CD4-positive, CD25-positive, alpha-beta regulatory T cell (primary cell): ENCODE results near the gene FCAMR. TPM values are rescaled to one million over a fixed set of nuclear protein-coding genes. Genes with fewer than 3 reads are reported as not detected.

ENCODE experiments used
- ATAC-seq, 2 donors: fragments of 150-1000 bp; cut with Tn5 transposase; one replicate each; pipeline ENCODE4 v1.10.0; 2021; ENCODE audit warnings: low read depth in 2 of 2, moderate number of reproducible peaks in 2 of 2, moderate library complexity in 1 of 2
- DNase-seq, 3 donors: peaks; one replicate each; pipeline versions ENCODE4 v3.0.0 to v3.0.0-alpha.2; 2012 to 2022; ENCODE audit warnings: mixed read lengths in 1 of 3
- H3K27ac ChIP-seq: one replicate; pipeline ENCODE4 v1.7.0; 2013; ENCODE audit warnings: mild to moderate bottlenecking, low read length; ENCODE audit not compliant: insufficient read depth, poor library complexity, severe bottlenecking
- H3K27me3 ChIP-seq: one replicate; pipeline ENCODE4 v1.7.0; 2013; ENCODE audit warnings: low read length; ENCODE audit not compliant: control insufficient read depth, insufficient read depth
- H3K36me3 ChIP-seq: one replicate; pipeline ENCODE4 v1.7.0; 2013; ENCODE audit warnings: mild to moderate bottlenecking, low read length, moderate library complexity; ENCODE audit not compliant: control insufficient read depth, insufficient read depth
- H3K4me1 ChIP-seq: 2 replicates; pipeline ENCODE4 v1.7.0; 2013; ENCODE audit warnings: mild to moderate bottlenecking, low read length; ENCODE audit not compliant: insufficient read depth, control insufficient read depth, poor library complexity, severe bottlenecking
- H3K4me3 ChIP-seq: one replicate; pipeline ENCODE4 v1.7.0; 2013; ENCODE audit warnings: low read depth, mild to moderate bottlenecking, low read length, moderate library complexity
- H3K9me3 ChIP-seq, 2 experiments: 1 replicate in 1 of 2; 2 replicates in 1 of 2; pipeline ENCODE4 v1.7.0; 2013; ENCODE audit warnings: low read length in 2 of 2, mild to moderate bottlenecking in 1 of 2, moderate library complexity in 1 of 2; ENCODE audit not compliant: control insufficient read depth in 2 of 2
- H3K27ac Mint-ChIP-seq, 3 donors: one replicate each; pipeline ENCODE4 v1.8.0; 2020 to 2022; ENCODE audit warnings: mild to moderate bottlenecking in 3 of 3, mixed read lengths in 3 of 3, moderate library complexity in 2 of 3
- H3K27me3 Mint-ChIP-seq: one replicate; pipeline ENCODE4 v1.8.0; 2022; ENCODE audit warnings: mild to moderate bottlenecking, mixed read lengths
- H3K36me3 Mint-ChIP-seq: one replicate; pipeline ENCODE4 v1.8.0; 2020; ENCODE audit warnings: mixed read lengths
- H3K4me1 Mint-ChIP-seq, 4 donors: one replicate each; pipeline ENCODE4 v1.8.0; 2020 to 2022; ENCODE audit warnings: mixed read lengths in 4 of 4, mild to moderate bottlenecking in 1 of 4
- H3K4me3 Mint-ChIP-seq, 4 donors: one replicate each; pipeline ENCODE4 v1.8.0; 2020 to 2022; ENCODE audit warnings: mild to moderate bottlenecking in 4 of 4, mixed read lengths in 4 of 4, moderate library complexity in 3 of 4
- H3K9me3 Mint-ChIP-seq, 7 donors: one replicate each; pipeline ENCODE4 v1.8.0; 2020 to 2022; ENCODE audit warnings: mixed read lengths in 7 of 7, mild to moderate bottlenecking in 3 of 7, moderate library complexity in 2 of 7
- polyA plus RNA-seq, 4 donors: library from polyadenylated mRNA; unstranded; fragments of 300-500 nt; fragmentation: Illumina TruSeq; gene quantifications; one replicate each; pipeline ENCODE4 v1.2.3, GENCODE V29; 2021
- total RNA-seq: library from RNA; stranded (reverse); gene quantifications from one replicate; pipeline ENCODE4 v1.2.3, GENCODE V29; 2022

The FCAMR gene
- total and polyA plus RNA-seq, 5 donors from 2014 or later = not detected

DNA sequence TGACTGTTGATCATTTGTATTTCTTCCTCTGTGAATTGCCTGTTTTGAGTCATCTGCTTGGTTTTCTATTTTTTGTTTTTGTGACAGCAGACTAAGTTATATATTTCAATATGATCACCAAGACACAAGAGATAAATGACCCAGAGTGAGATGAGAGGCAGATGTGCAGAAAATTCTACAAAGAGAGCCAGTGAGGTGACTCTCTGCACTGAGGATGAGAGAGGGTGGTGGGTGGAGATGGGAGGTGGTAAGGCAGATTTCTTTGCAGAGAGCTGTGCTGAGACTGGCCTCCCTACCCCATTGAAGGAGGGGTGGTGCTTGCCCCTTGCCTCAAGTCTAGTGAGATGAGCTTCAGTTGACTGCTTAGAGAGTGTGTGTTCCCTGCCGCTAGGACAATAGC lies 17.6 kb upstream of the FCAMR start:
- H3K4me3 Mint-ChIP-seq = no peak overlapping the region
- ATAC-seq = no peak
- H3K36me3 Mint-ChIP-seq = no peaks in the 10 kb centered on the region
- H3K4me3 ChIP-seq = no peak overlapping the region
- no peaks in the 10 kb centered on the region for H3K4me1 Mint-ChIP-seq
- peaks cover 74% of the 10 kb centered on the region for H3K27me3 Mint-ChIP-seq
- no peaks in the 10 kb centered on the region for H3K9me3 ChIP-seq
- DNase-seq = no peak
- no peaks in the 10 kb centered on the region for H3K36me3 ChIP-seq
- H3K27ac ChIP-seq = no peak overlapping the region
- no peaks in the 10 kb centered on the region for H3K4me1 ChIP-seq
- peaks cover 48% of the 10 kb centered on the region for H3K27me3 ChIP-seq
- H3K9me3 Mint-ChIP-seq = no peaks in the 10 kb centered on the region
- no peak overlapping the region for H3K27ac Mint-ChIP-seq

DNA sequence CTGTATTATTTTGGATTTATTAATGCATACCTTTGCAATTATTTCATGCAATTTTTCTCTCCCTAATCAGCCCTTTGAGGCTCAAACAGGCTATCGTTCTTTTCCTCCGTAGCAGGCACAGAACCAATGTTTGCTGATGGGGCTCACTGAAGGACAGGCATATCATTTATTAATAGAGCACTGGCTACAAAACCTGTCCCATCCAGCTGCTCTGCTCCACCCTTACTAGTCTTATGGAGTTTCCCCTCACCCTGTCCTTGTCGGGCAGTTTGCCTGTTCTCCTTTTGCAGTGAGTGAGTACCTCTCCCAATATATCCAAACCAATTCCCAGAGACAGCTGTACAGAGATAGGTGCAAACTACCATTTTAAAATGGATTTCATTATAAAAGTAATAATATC lies 16.6 kb upstream of the FCAMR start:
- Histone ChIP-seq H3K9me3 (no peaks in the 10 kb centered on the region), H3K27ac (no peak overlapping the region), H3K27me3 (peaks cover 46% of the 10 kb centered on the region), H3K4me3 (no peak overlapping the region), H3K36me3 (no peaks in the 10 kb centered on the region), H3K4me1 (no peaks in the 10 kb centered on the region)
- H3K4me3 Mint-ChIP-seq = no peak overlapping the region
- ATAC-seq = no peak
- no peaks in the 10 kb centered on the region for H3K4me1 Mint-ChIP-seq
- no peaks in the 10 kb centered on the region for H3K9me3 Mint-ChIP-seq
- H3K36me3 Mint-ChIP-seq = no peaks in the 10 kb centered on the region
- peaks cover 77% of the 10 kb centered on the region for H3K27me3 Mint-ChIP-seq
- no peak for DNase-seq
- H3K27ac Mint-ChIP-seq = no peak overlapping the region

DNA sequence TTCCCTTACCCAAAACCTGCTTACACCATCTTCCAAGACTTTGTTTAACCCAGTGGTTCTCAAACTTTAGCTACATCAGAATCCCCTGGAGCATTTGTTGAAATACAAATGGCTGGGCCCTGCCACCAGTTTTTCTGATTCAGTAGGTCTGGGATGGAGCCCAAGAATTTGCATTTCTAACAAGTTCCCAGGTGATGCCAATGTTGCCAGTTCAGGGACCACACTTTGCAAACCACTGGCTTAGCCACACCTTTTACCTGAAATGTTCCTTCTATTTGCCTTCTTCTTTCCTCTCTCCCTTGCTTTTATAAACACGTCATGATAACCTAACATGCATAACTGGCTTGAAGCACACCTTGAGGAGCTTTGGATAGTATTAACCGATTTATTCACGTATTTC lies 16.1 kb upstream of the FCAMR start:
- peaks cover 75% of the 10 kb centered on the region for H3K27me3 Mint-ChIP-seq
- H3K27ac Mint-ChIP-seq = no peak overlapping the region

DNA sequence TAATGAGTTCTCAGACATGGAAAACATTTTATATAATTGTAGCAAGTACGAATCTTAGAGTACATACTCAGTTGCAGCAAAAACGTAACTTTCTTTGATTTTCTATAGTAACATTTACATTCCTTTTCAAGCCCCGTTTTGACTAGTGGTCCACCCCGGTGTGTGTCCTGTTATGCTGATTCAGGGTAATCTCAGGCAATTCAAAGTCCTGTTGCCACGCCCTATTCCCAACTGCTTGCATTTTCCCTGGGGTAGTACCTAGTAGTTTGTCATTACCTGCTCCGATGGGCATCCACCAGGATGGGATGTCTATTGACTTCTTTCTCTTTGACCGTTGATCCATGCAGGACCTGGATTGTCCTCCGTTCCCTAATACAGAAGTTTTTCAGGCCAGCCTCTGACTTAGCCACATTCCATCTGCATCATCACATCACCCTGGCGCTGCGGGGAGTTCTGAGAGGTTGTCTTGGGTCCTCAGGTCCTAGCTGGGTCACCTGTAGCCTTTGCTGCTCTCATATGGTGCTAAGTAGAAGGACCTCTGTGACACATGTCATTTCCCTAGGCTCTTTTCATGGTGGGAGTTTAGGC lies 15.0 kb upstream of the FCAMR start:
- H3K4me3 Mint-ChIP-seq = no peak overlapping the region
- no peak for DNase-seq
- peaks cover 41% of the 10 kb centered on the region for H3K27me3 ChIP-seq
- H3K36me3 ChIP-seq = no peaks in the 10 kb centered on the region
- no peaks in the 10 kb centered on the region for H3K9me3 Mint-ChIP-seq
- no peak overlapping the region for H3K27ac Mint-ChIP-seq
- no peak for ATAC-seq
- H3K4me3 ChIP-seq = no peak overlapping the region
- no peaks in the 10 kb centered on the region for H3K4me1 ChIP-seq
- peaks cover 76% of the 10 kb centered on the region for H3K27me3 Mint-ChIP-seq
- H3K9me3 ChIP-seq = no peaks in the 10 kb centered on the region
- no peaks in the 10 kb centered on the region for H3K36me3 Mint-ChIP-seq
- no peak overlapping the region for H3K27ac ChIP-seq
- H3K4me1 Mint-ChIP-seq = peaks cover 0 to 1% (median 0%) of the 10 kb centered on the region in 4 donors

More for the DNA sequence above, 16.1 kb upstream of the FCAMR start:
- Histone ChIP-seq H3K27ac (no peak overlapping the region), H3K4me3 (no peak overlapping the region), H3K4me1 (no peaks in the 10 kb centered on the region), H3K27me3 (peaks cover 46% of the 10 kb centered on the region), H3K36me3 (no peaks in the 10 kb centered on the region), H3K9me3 (no peaks in the 10 kb centered on the region)
- Mint-ChIP-seq H3K4me3 (no peak overlapping the region), H3K9me3 (no peaks in the 10 kb centered on the region), H3K36me3 (no peaks in the 10 kb centered on the region), H3K4me1 (no peaks in the 10 kb centered on the region)
- no peak for DNase-seq
- no peak for ATAC-seq

DNA sequence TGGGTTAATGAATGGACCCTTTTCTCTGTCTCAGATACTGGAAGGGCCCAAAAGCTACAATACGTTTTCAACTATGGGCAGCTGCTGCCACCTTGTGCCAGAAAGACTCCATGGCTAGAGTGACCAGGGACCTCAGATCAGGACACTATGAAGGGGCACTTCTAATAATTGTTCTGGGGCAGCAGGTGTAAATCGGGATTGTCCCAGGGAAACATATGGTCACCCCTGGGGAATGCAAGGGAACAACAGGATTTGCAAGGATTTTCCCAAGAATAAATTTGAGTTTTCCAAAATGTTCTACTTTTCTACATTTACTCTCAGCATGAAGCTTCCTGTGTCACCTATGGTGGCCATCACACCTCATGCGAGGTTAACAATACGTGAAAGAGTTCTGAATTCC lies 12.0 kb upstream of the FCAMR start:
- no peak overlapping the region for H3K27ac ChIP-seq
- Mint-ChIP-seq H3K4me1 (peaks cover 0 to 1% (median 0%) of the 10 kb centered on the region in 4 donors), H3K4me3 (no peak overlapping the region), H3K9me3 (no peaks in the 10 kb centered on the region), H3K27ac (no peak overlapping the region), H3K36me3 (no peaks in the 10 kb centered on the region), H3K27me3 (peaks cover 58% of the 10 kb centered on the region)
- no peak overlapping the region for H3K4me3 ChIP-seq
- H3K9me3 ChIP-seq = no peaks in the 10 kb centered on the region
- ATAC-seq = peak; percentile 67 to 76
- H3K36me3 ChIP-seq = no peaks in the 10 kb centered on the region
- H3K4me1 ChIP-seq = no peaks in the 10 kb centered on the region
- DNase-seq = peak; percentile 46 to 60 (median 58)
- peaks cover 20% of the 10 kb centered on the region for H3K27me3 ChIP-seq

DNA sequence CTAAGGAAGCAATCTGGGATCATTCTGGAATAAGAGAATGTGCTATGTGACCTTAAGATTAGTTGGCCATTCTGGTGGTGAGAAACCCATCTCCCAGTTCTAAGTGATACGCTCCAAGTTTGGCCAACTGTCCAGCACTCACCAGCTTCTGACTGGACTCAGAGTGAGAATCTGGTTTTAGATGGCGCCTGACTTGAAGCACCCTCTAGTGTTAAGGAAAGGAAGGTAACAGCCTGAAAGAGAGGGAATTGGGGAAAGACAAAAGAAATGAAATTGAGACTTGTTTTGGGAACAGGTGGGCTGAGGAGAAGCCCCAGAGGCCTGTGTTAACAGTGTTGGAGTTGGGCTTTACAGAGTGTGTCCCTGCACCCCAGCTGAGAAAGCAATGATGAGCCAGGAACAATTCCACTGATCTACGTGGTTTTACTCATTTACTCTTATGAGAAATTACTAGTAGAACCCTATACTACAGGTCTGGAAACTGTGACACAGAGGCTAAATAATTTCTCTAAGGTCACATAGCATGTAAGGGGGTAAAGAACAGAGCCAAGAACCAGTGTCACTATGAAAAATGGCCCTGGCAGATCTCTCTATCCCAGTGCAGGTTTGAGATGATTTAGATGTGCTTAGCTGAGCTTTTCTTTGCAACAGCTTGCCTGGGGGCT lies 9.3 kb upstream of the FCAMR start:
- Mint-ChIP-seq H3K36me3 (no peaks in the 10 kb centered on the region), H3K9me3 (no peaks in the 10 kb centered on the region), H3K4me3 (no peak overlapping the region), H3K4me1 (peaks cover 0 to 1% (median 0%) of the 10 kb centered on the region in 4 donors), H3K27me3 (peaks cover 42% of the 10 kb centered on the region), H3K27ac (no peak overlapping the region)
- ATAC-seq (no peak), DNase-seq (no peak)
- Histone ChIP-seq H3K4me3 (no peak overlapping the region), H3K9me3 (no peaks in the 10 kb centered on the region), H3K36me3 (no peaks in the 10 kb centered on the region), H3K4me1 (no peaks in the 10 kb centered on the region), H3K27me3 (peaks cover 7% of the 10 kb centered on the region), H3K27ac (no peak overlapping the region)

DNA sequence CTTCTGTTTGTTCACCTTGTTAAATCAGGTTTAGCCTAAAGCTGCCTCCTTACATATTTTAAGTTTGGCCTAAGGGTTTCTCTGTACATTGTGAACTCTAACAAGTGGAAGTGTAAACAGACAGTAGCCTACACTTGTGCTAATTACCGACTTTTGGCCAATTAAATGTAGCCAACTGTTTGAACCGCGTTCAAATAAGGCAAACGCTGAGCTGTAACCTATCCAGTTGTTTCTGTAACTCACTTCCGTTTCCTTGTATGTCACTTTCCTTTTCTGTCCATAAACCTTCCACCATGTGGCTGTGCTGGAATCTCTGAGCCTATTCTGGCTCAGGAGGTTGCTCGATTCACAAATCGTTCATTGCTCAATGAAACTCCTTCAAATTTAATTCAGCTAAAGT lies 8.0 kb upstream of the FCAMR start:
- Histone ChIP-seq H3K27ac (no peak overlapping the region), H3K36me3 (no peaks in the 10 kb centered on the region), H3K27me3 (peaks cover 7% of the 10 kb centered on the region), H3K4me1 (no peaks in the 10 kb centered on the region), H3K9me3 (no peaks in the 10 kb centered on the region), H3K4me3 (no peak overlapping the region)
- ATAC-seq (no peak), DNase-seq (no peak)
- Mint-ChIP-seq H3K4me3 (no peak overlapping the region), H3K4me1 (peaks cover 0 to 1% (median 0%) of the 10 kb centered on the region in 4 donors), H3K27me3 (peaks cover 31% of the 10 kb centered on the region), H3K27ac (no peak overlapping the region), H3K36me3 (no peaks in the 10 kb centered on the region), H3K9me3 (no peaks in the 10 kb centered on the region)

DNA sequence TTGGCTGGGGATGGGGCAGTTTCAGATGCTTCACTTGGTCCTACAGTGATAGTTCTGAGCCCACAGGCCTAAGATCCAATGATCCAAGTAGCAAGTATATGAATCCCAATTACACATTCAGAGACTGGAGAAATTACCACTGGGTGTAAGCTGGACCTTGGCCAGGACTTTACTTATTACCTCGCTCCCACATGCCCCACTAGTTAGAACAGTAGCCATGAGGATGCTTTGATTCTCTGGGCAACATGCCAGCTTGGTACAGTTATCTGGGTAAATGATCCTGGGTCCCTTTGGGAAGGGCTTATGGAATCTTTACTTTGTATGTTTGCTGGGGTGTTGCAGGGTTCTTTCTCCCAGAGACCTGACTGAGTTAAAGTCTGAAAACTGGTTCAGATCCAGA lies 5.0 kb upstream of the FCAMR start:
- no peak for DNase-seq

More for the DNA sequence above, 5.0 kb upstream of the FCAMR start:
- H3K9me3 ChIP-seq = no peaks in the 10 kb centered on the region
- Mint-ChIP-seq H3K9me3 (no peaks in the 10 kb centered on the region), H3K4me3 (no peak overlapping the region), H3K27me3 (peaks cover 23% of the 10 kb centered on the region), H3K27ac (no peak overlapping the region), H3K4me1 (no peaks in the 10 kb centered on the region), H3K36me3 (no peaks in the 10 kb centered on the region)
- no peaks in the 10 kb centered on the region for H3K4me1 ChIP-seq
- no peak overlapping the region for H3K4me3 ChIP-seq
- no peaks in the 10 kb centered on the region for H3K36me3 ChIP-seq
- ATAC-seq = no peak
- H3K27me3 ChIP-seq = peaks cover 18% of the 10 kb centered on the region
- no peak overlapping the region for H3K27ac ChIP-seq
